Endothelial cell of umbilical vein (primary cell): ENCODE measurements around the gene PTH1R. TPM values are rescaled to one million over a fixed set of nuclear protein-coding genes. Genes with fewer than 3 reads are reported as not detected.

Source experiments
- BruUV-seq: library from RNA; stranded (reverse); fragments of 400-500 nt; replicated peaks from 2 replicates; lab custom pipeline; 2021; lab: Mats Ljungman, UMichigan
- CTCF ChIA-PET: fragments of 300-600, 350-600 bp; sonication (Branson Sonifier 250); formaldehyde crosslinking; loops from one replicate; lab custom pipeline; 2021; ENCODE audit warnings: antibody characterized with exemption, inconsistent platforms; lab: Charles Lee
- POLR2A ChIA-PET: fragments of 300-600, 350-600 bp; sonication (Branson Sonifier 250); formaldehyde crosslinking; loops from one replicate; lab custom pipeline; 2021; ENCODE audit warnings: antibody characterized with exemption, inconsistent platforms; lab: Charles Lee
- DNase-seq: peaks from one replicate; pipeline ENCODE4 v3.0.0-alpha.2; 2011; ENCODE audit warnings: low read depth, low spot score
- FAIRE-seq: peaks from 2 replicates; lab custom pipeline; 2011; peaks lifted over from hg19 to GRCh38; lab: Jason Lieb, UNC
- H2AFZ ChIP-seq: 2 replicates; pipeline ENCODE4 v1.6.0; 2012; ENCODE audit warnings: low read depth, low read length, control low read depth, inconsistent platforms
- H3K27ac ChIP-seq: 2 replicates; pipeline ENCODE4 v1.5.1; 2011; ENCODE audit warnings: low read depth, mild to moderate bottlenecking, control low read depth, low read length, moderate library complexity; ENCODE audit not compliant: insufficient read depth
- H3K27me3 ChIP-seq, 2 experiments: 2 replicates each; pipeline versions ENCODE4 v1.6.0 to v1.6.1; 2011; ENCODE audit warnings: low read length in 2 of 2, mixed read lengths in 1 of 2; ENCODE audit not compliant: control insufficient read depth in 2 of 2, insufficient read depth in 2 of 2
- H3K36me3 ChIP-seq, 2 experiments: 2 replicates in 1 of 2; 3 replicates in 1 of 2; pipeline ENCODE4 v1.5.1; 2011; ENCODE audit warnings: low read length in 2 of 2, mild to moderate bottlenecking in 1 of 2, moderate library complexity in 1 of 2; ENCODE audit not compliant: control insufficient read depth in 2 of 2, insufficient read depth in 2 of 2; ENCODE audit errors: extremely low read depth in 1 of 2
- H3K4me1 ChIP-seq: 3 replicates; pipeline ENCODE4 v1.5.1; 2011; ENCODE audit warnings: mild to moderate bottlenecking, low read length; ENCODE audit not compliant: control insufficient read depth, insufficient read depth; ENCODE audit errors: extremely low read depth
- H3K4me2 ChIP-seq: 2 replicates; pipeline ENCODE4 v1.6.1; 2011; ENCODE audit warnings: low read length, control low read depth, mixed read lengths; ENCODE audit not compliant: insufficient read depth
- H3K4me3 ChIP-seq, 3 experiments: fragments of 200-600 bp in 1 of 3; sonication (generic), shearing (Covaris generic) in 1 of 3; replicated peaks in 1 of 3; 2 replicates each; pipeline ENCODE4 v1.5.1; 2011 to 2016; ENCODE audit warnings: control low read depth in 3 of 3, low read length in 3 of 3, mild to moderate bottlenecking in 2 of 3, inconsistent platforms in 1 of 3, low read depth in 1 of 3, moderate library complexity in 1 of 3; ENCODE audit not compliant: insufficient read depth in 1 of 3
- H3K79me2 ChIP-seq: 2 replicates; pipeline ENCODE4 v1.6.0; 2012; ENCODE audit warnings: low read length, inconsistent platforms; ENCODE audit not compliant: control insufficient read depth, insufficient read depth
- H3K9ac ChIP-seq: replicated peaks from 2 replicates; pipeline ENCODE3; 2011; ENCODE audit warnings: low read length, control low read depth; ENCODE audit not compliant: insufficient read depth; ENCODE audit errors: extremely low read depth
- H3K9me1 ChIP-seq: replicated peaks from 3 replicates; pipeline ENCODE4 v1.6.0; 2011; ENCODE audit warnings: mild to moderate bottlenecking, low read length; ENCODE audit not compliant: control insufficient read depth, insufficient read depth; ENCODE audit errors: extremely low read depth
- H3K9me3 ChIP-seq: replicated peaks from 2 replicates; pipeline ENCODE4 v1.5.1; 2012; ENCODE audit warnings: low read length, inconsistent platforms; ENCODE audit not compliant: control insufficient read depth, insufficient read depth
- H4K20me1 ChIP-seq: replicated peaks from 2 replicates; pipeline ENCODE3; 2011; ENCODE audit warnings: mild to moderate bottlenecking, low read length; ENCODE audit not compliant: control insufficient read depth, insufficient read depth; ENCODE audit errors: extremely low read depth
- EZH2 ChIP-seq: IDR thresholded peaks from 2 replicates; pipeline ENCODE4 v1.6.1; 2012; ENCODE audit warnings: borderline replicate concordance, low read depth, mild to moderate bottlenecking, moderate library complexity, low read length, inconsistent platforms; ENCODE audit not compliant: severe bottlenecking
- FOS ChIP-seq: IDR thresholded peaks from 2 replicates; pipeline ENCODE4 v1.6.1; 2011; ENCODE audit warnings: mild to moderate bottlenecking, low read length, moderate library complexity, borderline replicate concordance; ENCODE audit not compliant: insufficient read depth
- GATA2 ChIP-seq: IDR thresholded peaks from 2 replicates; pipeline ENCODE4 v1.7.0; 2011; ENCODE audit warnings: low read depth, mild to moderate bottlenecking, moderate library complexity, mixed read lengths, low read length; ENCODE audit not compliant: insufficient read length, insufficient read depth
- JUN ChIP-seq: IDR thresholded peaks from 2 replicates; pipeline ENCODE4 v1.6.1; 2011; ENCODE audit warnings: borderline replicate concordance, low read depth; ENCODE audit not compliant: insufficient read length, insufficient read depth
- MYC ChIP-seq: IDR thresholded peaks from one replicate; pipeline ENCODE4 v1.6.1; 2011; ENCODE audit warnings: mild to moderate bottlenecking, low read depth, low read length
- POLR2A ChIP-seq: IDR thresholded peaks from 2 replicates; pipeline ENCODE4 v1.6.1; 2012; ENCODE audit warnings: low read depth, mild to moderate bottlenecking, control low read depth, low read length
- POLR2AphosphoS5 ChIP-seq: IDR thresholded peaks from 2 replicates; pipeline ENCODE4 v1.6.1; 2012; ENCODE audit warnings: low read depth, mild to moderate bottlenecking, control low read depth, low read length, moderate library complexity; ENCODE audit not compliant: insufficient read depth
- dilution Hi-C: fragments of 300-500 bp; cut with MboI; formaldehyde crosslinking; loops from one replicate; pipeline ENCODE4 v1.15.0; 2019; ENCODE audit warnings: low sequenced_read_pairs; ENCODE audit not compliant: extremely low pct_ligation_motif_present
- intact Hi-C: fragments of 100-400 bp; cut with micrococcal nuclease; formaldehyde crosslinking; loops from one replicate; pipeline ENCODE4 v1.10.0; 2022
- polyA plus RNA-seq, 4 experiments: library from polyadenylated mRNA; depleted of rRNA in 3 of 4; stranded (reverse) in 3 of 4; unstranded in 1 of 4; fragments of >200 nt; gene quantifications; 2 replicates each; pipeline versions ENCODE4 v1.2.1 to v1.2.3, GENCODE V29; 2011 to 2012; ENCODE audit warnings: missing spikeins in 1 of 4
- total RNA-seq: library from RNA; stranded (reverse); gene quantifications from 2 replicates; pipeline ENCODE4 v1.2.3, GENCODE V29; 2021
- TF ChIP-seq, protein P1 (sequence below): IDR thresholded peaks from 2 replicates; pipeline ENCODE4 v1.6.1; 2011; ENCODE audit not compliant: insufficient read depth, insufficient read length
- TF ChIP-seq, protein P2 (sequence below), 2 donors: IDR thresholded peaks; 1 replicate in 1 of 2; 2 replicates in 1 of 2; pipeline ENCODE4 v1.5.1; 2011; ENCODE audit warnings: low read length in 2 of 2, mild to moderate bottlenecking in 2 of 2, moderate library complexity in 2 of 2, control low read depth in 1 of 2, inconsistent platforms in 1 of 2, low read depth in 1 of 2; ENCODE audit not compliant: insufficient read depth in 1 of 2; ENCODE audit errors: extremely low read depth in 1 of 2

The PTH1R gene
- total and polyA plus RNA-seq, 2 donors (not counting 3 experiments of a cell fraction or from before 2014, with no cell fraction given) = 0.08 to 0.46 TPM

DNA sequence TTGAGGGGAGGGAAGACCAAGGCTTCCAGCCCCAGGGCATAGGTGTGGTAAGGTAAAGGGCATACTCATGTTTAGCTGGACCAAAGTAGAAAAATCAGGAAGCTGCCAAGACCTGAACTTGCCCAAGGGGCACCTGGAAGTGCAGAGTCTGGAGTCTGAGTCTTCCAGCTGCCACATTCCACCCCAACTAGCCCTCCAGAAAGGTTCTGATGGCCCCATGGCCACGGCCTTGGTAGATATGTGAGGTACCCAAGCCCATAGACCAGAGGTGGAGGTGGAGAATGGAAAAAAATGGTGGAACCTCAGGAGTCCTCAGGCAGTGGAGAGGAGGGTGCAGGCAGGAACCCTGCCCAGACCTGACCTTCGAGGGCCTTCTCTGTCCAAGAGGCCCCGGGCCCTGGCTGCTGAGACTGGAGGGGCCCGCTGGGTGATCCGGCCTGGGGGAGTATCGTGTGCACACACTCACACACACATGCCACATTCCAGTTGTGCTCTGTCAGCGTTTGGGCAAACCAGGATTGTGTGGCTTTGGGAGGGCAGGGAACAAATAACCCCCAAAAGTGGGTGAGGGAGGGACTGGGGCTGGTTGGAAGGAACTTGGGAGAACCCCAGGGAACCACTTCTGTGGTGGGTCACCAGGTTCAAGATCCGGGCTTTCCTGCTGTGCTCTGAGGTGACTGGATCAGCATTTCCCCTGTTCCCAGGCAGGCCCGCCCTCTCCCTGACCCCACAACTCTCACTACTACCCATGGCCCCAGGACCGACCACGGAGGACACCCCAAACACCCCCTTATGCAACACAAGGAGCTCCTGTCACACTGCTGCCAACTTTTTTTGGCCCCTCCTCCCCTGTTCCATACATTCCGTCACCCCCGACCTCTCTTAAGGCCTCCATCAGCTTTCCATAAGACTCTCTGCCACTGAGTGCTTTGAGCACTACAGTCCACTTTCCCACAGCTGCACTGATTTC is 25.9 kb upstream of the PTH1R start:
- DNase-seq (no peak), FAIRE-seq (no peak)
- Histone ChIP-seq H3K4me3 (no peak overlapping the region), H3K4me2 (no peak overlapping the region), H3K36me3 (no peaks in the 10 kb centered on the region), H3K9me1 (no peaks in the 10 kb centered on the region), H3K27ac (no peak overlapping the region), H3K79me2 (no peaks in the 10 kb centered on the region), H4K20me1 (no peaks in the 10 kb centered on the region), H2AFZ (no peak overlapping the region), H3K27me3 (peaks cover 0 to 2% of the 10 kb centered on the region in 2 experiments), H3K4me1 (no peaks in the 10 kb centered on the region), H3K9me3 (no peaks in the 10 kb centered on the region), H3K9ac (no peak overlapping the region)
- intact Hi-C loops = no loop called here
- ChIA-PET POLR2A (no interaction called here), CTCF (interaction anchor here (1.1 to 2.4 kb wide), 3 partner anchors 8 to 146 kb away, joined by 3 to 7 read pairs (median 6); no protein-coding TSS in a partner anchor)
- no TSS peak for BruUV-seq
- TF ChIP-seq POLR2A = no peak
- TF ChIP-seq, protein P1, sequence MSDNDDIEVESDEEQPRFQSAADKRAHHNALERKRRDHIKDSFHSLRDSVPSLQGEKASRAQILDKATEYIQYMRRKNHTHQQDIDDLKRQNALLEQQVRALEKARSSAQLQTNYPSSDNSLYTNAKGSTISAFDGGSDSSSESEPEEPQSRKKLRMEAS = no peak
- TF ChIP-seq EZH2 = no peak
- no peak for TF ChIP-seq POLR2AphosphoS5
- no peak for TF ChIP-seq FOS
- no peak for TF ChIP-seq GATA2
- TF ChIP-seq, protein P2, sequence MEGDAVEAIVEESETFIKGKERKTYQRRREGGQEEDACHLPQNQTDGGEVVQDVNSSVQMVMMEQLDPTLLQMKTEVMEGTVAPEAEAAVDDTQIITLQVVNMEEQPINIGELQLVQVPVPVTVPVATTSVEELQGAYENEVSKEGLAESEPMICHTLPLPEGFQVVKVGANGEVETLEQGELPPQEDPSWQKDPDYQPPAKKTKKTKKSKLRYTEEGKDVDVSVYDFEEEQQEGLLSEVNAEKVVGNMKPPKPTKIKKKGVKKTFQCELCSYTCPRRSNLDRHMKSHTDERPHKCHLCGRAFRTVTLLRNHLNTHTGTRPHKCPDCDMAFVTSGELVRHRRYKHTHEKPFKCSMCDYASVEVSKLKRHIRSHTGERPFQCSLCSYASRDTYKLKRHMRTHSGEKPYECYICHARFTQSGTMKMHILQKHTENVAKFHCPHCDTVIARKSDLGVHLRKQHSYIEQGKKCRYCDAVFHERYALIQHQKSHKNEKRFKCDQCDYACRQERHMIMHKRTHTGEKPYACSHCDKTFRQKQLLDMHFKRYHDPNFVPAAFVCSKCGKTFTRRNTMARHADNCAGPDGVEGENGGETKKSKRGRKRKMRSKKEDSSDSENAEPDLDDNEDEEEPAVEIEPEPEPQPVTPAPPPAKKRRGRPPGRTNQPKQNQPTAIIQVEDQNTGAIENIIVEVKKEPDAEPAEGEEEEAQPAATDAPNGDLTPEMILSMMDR (IDR thresholded peaks at IDR 0.05; ENCODE audit: extremely low read depth in 1 of 2, insufficient read depth in 1 of 2, low read depth in 1 of 2, low read length in 2 of 2) = no peak
- TF ChIP-seq MYC = no peak
- no peak for TF ChIP-seq JUN
- dilution Hi-C loops = no loop called here
